HepG2 (cell line): Measurements from ENCODE around the gene NANOG.
"Not testable (repeated sequence)": the region's sequence is repeated elsewhere in the genome, so short reads cannot be mapped to it uniquely, and the experiment has no call there.

ENCODE experiments used
- BRCA1 ChIP-seq: sonication (generic); formaldehyde crosslinking; IDR thresholded peaks from 2 replicates; pipeline ENCODE4 v1.4.0; 2020; ENCODE audit warnings: missing genetic modification reagents
- CAMTA2 ChIP-seq: sonication (generic); formaldehyde crosslinking; IDR thresholded peaks from 2 replicates; pipeline ENCODE4 v1.4.0; 2020; ENCODE audit warnings: mild to moderate bottlenecking, missing genetic modification reagents, borderline replicate concordance
- CHCHD3 ChIP-seq: sonication (generic); formaldehyde crosslinking; IDR thresholded peaks from 2 replicates; pipeline ENCODE4 v1.8.0; 2022; ENCODE audit warnings: mild to moderate bottlenecking, missing genetic modification reagents, moderate library complexity
- CTCF ChIP-seq: sonication (generic); formaldehyde crosslinking; IDR thresholded peaks from 2 replicates; pipeline ENCODE4 v1.5.0; 2020; ENCODE audit warnings: mild to moderate bottlenecking, missing genetic modification reagents, moderate library complexity
- EP300 ChIP-seq, 3 experiments: sonication (generic) in 1 of 3; formaldehyde crosslinking in 1 of 3; IDR thresholded peaks; 2 replicates each; pipeline versions ENCODE4 v1.5.1 to v1.6.1; 2011 to 2020; ENCODE audit warnings: low read depth in 2 of 3, low read length in 2 of 3, borderline replicate concordance in 1 of 3, improper control_type of control experiment in 1 of 3, mild to moderate bottlenecking in 1 of 3, missing genetic modification reagents in 1 of 3, moderate library complexity in 1 of 3
- JUND ChIP-seq: sonication (generic); formaldehyde crosslinking; IDR thresholded peaks from 2 replicates; pipeline ENCODE4 v1.8.0; 2022; ENCODE audit warnings: mild to moderate bottlenecking, missing genetic modification reagents
- PHB2 ChIP-seq: fragments of 450-650 bp; IDR thresholded peaks from 2 replicates; pipeline ENCODE4 v1.6.1; 2018; ENCODE audit not compliant: partially characterized antibody
- RAD51 ChIP-seq: fragments of 450-650 bp; IDR thresholded peaks from 2 replicates; pipeline ENCODE4 v1.6.1; 2016; ENCODE audit warnings: borderline replicate concordance
- RELA ChIP-seq: sonication (generic); formaldehyde crosslinking; IDR thresholded peaks from 2 replicates; pipeline ENCODE4 v1.4.0; 2020; ENCODE audit warnings: missing genetic modification reagents
- TFDP1 ChIP-seq: IDR thresholded peaks from 2 replicates; pipeline ENCODE4 v1.6.1; 2016; ENCODE audit warnings: missing compliant biosample characterization, missing genetic modification reagents, borderline replicate concordance
- ZNF343 ChIP-seq: sonication (generic); formaldehyde crosslinking; IDR thresholded peaks from 2 replicates; pipeline ENCODE4 v1.4.0; 2020; ENCODE audit warnings: mild to moderate bottlenecking, missing genetic modification reagents
- ZNF629 ChIP-seq: sonication (generic); formaldehyde crosslinking; conservative IDR thresholded peaks from 2 replicates; pipeline ENCODE4 v1.5.0; 2020; ENCODE audit warnings: missing genetic modification reagents

- TF ChIP-seq ZNF629; EP300 (IDR thresholded peaks at IDR 0.05; ENCODE audit: low read depth in 2 of 2, low read length in 2 of 2); EP300 (CRISPR knock-in tag; IDR thresholded peaks at IDR 0.05; ENCODE audit: borderline replicate concordance); CTCF; PHB2; RELA; JUND (CRISPR knock-in tag); BRCA1 (CRISPR knock-in tag); ZNF343 (CRISPR knock-in tag); TFDP1 (CRISPR knock-in tag); CHCHD3 (CRISPR knock-in tag); CAMTA2 (CRISPR knock-in tag); RAD51: not testable (repeated sequence)
These were observed 54.4 kb downstream of the NANOG start for GRCh38 chr12:7843583-7843982.
